ENCODE measurements around the gene ENKD1. TPM values are rescaled to one million over a fixed set of nuclear protein-coding genes. Genes with fewer than 3 reads are reported as not detected.

The ENKD1 gene, protein sequence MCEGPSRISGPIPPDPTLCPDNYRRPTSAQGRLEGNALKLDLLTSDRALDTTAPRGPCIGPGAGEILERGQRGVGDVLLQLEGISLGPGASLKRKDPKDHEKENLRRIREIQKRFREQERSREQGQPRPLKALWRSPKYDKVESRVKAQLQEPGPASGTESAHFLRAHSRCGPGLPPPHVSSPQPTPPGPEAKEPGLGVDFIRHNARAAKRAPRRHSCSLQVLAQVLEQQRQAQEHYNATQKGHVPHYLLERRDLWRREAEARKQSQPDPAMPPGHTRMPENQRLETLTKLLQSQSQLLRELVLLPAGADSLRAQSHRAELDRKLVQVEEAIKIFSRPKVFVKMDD
- 10.7 and 11.7 TPM in 2 replicates for total RNA-seq

DNA sequence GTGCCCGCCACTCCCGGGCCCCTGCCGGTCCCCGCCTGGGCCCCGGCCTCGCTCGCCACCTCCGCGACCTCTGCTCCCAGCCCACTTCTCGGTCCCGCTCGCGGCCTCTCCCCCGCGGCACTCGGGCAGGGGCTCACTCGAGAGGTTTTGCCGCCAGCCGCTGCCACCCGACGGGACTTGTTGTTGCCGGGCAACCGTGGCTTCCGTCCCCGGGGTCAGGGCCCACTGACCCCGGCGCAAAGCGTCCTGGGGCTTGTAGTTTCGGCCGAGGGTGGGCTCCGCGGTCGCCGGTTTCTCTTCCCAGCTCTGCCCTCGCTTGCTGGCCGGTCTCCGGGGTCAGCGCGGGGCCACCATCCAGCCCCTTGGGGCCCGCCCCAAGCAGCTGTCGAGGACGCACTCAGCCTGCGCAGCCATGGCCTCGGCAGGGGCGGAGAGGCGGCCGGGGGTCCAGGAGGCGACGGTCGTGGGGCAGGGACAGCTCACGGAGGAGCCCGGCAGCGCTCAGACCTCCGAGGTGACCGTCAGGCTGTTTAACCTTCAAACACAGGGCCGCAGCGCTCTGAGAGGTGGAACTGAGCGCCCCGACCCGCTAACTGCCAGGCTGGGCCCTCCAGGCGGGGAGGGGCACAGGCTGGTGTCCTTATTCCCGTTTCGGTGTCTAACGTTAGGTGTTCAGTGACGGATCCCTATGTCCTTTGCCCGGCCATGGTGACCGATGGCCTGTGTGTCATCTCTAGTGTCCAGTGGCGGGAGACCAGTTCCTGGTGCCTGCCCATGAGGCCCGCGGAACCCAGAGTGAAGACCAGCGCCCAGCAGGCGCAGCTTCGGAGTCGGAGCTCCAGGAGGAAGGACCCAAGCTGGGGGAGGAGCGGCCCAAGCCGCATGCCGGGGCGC is at the start of gene ENKD1, which contains the start of gene C16orf86:
TSS of gene ENKD1 (minus strand) at position 192 of the 894 bp plus-strand sequence. CDS start 308 bp downstream, outside the sequence.
TSS of gene C16orf86 (plus strand) at position 256 of the 894 bp plus-strand sequence. CDS start at position 413, 157 bp downstream.

DNA sequence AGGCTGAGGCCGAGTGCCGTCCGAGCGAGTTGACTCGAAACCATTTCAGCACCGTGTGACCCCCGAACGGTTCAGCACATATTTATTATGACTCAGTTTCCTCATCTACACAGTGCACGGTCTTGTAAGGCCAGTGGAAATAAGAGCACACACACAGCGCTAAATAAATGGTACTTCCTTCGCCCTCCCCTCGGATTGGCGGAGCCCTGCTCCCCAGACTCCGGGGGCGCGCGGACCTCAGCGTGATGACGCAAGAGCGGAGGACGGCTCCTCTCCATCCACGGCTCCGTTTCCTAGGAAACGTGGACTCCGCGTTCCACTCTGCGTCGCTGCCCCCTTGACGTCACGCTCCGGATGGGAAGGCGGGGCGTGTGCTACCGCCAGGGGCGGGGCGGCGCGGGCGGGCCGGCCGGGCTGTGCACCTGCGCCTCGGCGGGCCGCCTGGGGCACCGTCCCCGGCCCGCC is 6.0 kb downstream of the ENKD1 start, which contains the start of gene PARD6A:
TSS of gene PARD6A (plus strand) at position 397 of the 465 bp plus-strand sequence. CDS start 79 bp downstream, outside the sequence.

DNA sequence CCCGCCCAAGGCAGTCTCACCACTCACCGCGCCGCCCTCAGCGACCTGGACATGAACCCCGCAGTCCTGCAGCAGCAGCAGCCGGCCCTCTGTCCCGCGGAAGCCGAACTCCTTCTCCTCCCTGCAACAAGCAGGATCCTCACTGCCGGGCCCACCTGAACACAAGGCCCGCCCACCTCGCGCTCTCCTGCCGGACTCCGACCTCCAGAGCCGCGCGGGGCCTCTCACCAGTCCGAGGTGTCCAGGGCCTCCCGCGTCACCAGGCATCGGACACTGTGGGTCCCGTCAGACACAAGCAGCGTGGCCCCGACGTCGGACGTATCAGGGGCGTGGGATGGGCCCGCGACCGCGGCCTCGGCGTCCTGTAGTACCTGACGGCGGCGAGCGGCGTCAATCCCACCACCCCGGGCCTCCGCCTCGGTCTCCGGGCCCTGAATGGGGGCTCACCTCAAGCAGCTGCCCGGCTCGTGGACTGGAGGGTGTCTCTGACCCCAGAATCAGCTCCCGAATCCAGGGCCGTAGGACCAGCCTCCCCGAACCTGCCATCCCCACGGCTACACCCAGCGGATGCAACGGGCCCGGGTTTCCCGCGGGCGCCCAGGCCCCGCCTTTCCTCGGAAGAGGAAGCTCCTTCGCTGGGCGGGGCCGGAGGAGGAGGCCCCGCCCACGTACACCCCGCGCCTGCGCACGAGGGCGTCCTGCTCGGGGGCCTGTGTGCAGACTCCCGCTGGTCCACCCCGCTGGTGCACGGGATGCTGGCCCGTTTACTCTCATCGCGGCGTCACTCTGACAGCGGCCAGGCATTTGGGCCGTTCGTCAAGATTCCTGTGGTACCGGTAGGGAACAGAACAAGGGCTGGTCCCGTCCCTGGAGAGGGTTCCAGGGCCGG is 6.6 kb downstream of the ENKD1 start, which contains the start of gene ACD:
TSS of gene ACD (minus strand) at position 586 of the 889 bp plus-strand sequence. CDS start at position 546, 40 bp downstream.

Other genes with a start within 250 kb of the ENKD1 start
- gene HSD11B2, start 235.6 kb downstream of the ENKD1 start, total RNA-seq = 0.09 TPM in 1 of 2 replicates, not detected in the other
- 84.4 and 95.4 TPM in 2 replicates for gene ATP6V0D1, start 185.6 kb downstream of the ENKD1 start, total RNA-seq
- gene AGRP, start 183.2 kb downstream of the ENKD1 start, total RNA-seq = not detected in 2 replicates
- 34.5 and 37.4 TPM in 2 replicates for gene RIPOR1, start 137.9 kb downstream of the ENKD1 start, total RNA-seq
- gene CTCF, start 104.2 kb downstream of the ENKD1 start, total RNA-seq = 20.2 and 30.3 TPM in 2 replicates
- 0.17 and 0.33 TPM in 2 replicates for gene CARMIL2, start 21.6 kb downstream of the ENKD1 start, total RNA-seq
- 7.2 and 10.4 TPM in 2 replicates for gene ACD, start 6.5 kb downstream of the ENKD1 start, total RNA-seq
- 1.5 and 2.8 TPM in 2 replicates for gene PARD6A, start 5.8 kb downstream of the ENKD1 start, total RNA-seq
- gene C16orf86, start 64 bp upstream of the ENKD1 start, total RNA-seq = 3.3 and 3.8 TPM in 2 replicates
- gene GFOD2, start 52.6 kb upstream of the ENKD1 start, total RNA-seq = 63.6 and 72.4 TPM in 2 replicates
- gene RANBP10, start 139.8 kb upstream of the ENKD1 start, total RNA-seq = 7.0 and 7.9 TPM in 2 replicates
- 0.26 and 0.76 TPM in 2 replicates for gene TSNAXIP1, start 140.1 kb upstream of the ENKD1 start, total RNA-seq
- gene THAP11, start 175.6 kb upstream of the ENKD1 start, total RNA-seq = 34.5 and 38.6 TPM in 2 replicates
- gene NUTF2, start 180.2 kb upstream of the ENKD1 start, total RNA-seq = 161 and 190 TPM in 2 replicates
- 16.4 and 16.6 TPM in 2 replicates for gene CENPT, start 180.9 kb upstream of the ENKD1 start, total RNA-seq
- 43.3 and 46.4 TPM in 2 replicates for gene EDC4, start 206.3 kb upstream of the ENKD1 start, total RNA-seq
- 0.22 TPM in 1 of 2 replicates, not detected in the other for gene NRN1L, start 218.1 kb upstream of the ENKD1 start, total RNA-seq
- gene PSKH1, start 226.5 kb upstream of the ENKD1 start, total RNA-seq = 13.3 and 14.9 TPM in 2 replicates

Data from dermis lymphatic vessel endothelial cell (primary cell).